ENCODE measurements around the gene CAMTA1. TPM values are rescaled to one million over a fixed set of nuclear protein-coding genes. Genes with fewer than 3 reads are reported as not detected.

The CAMTA1 gene
- total and polyA plus RNA-seq, 12 donors: 123 to 265 (median 142) TPM

DNA sequence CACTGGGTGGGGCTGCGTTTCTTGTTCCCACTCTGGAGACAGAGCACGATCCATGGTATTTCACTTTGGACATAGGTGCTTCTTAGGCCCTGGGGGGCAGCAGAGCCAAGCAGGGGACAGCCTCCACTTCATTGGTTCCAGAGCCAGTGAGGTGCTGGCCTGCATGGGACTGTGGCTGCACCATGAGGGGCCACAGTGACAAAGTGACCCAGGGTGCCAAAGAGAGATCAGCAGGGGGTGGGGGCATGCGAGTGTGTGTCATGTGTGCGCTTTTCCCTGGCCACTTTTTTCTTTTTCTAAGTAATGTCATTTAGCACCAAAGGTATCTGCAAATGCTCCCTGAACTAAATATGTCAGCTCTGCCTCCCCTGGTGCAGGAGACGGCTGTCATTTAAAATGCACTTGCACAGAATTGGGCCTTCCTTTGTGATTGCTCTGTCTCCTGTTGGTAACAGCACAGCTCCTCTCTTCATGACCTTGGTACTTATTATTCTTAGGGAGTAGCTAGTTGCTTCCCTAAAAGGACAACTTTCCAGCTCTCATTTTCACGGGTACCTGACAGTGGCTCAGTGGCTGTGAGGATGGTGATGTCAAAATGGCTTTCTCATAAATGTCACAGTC, 910.4 kb downstream of the CAMTA1 start:
- intact Hi-C loops (cut with DNase I): no loop called here
- ATAC-seq: no peak
- Histone ChIP-seq H3K27ac (no peak overlapping the region), H3K27me3 (no peaks in the 10 kb centered on the region), H3K36me3 (no peaks in the 10 kb centered on the region), H3K4me3 (no peak overlapping the region), H3K4me1 (peaks cover 0 to 9% (median 0%) of the 10 kb centered on the region in 9 donors), H3K9me3 (peaks cover 0 to 15% (median 0%) of the 10 kb centered on the region in 11 donors)
- TF ChIP-seq, protein P1, sequence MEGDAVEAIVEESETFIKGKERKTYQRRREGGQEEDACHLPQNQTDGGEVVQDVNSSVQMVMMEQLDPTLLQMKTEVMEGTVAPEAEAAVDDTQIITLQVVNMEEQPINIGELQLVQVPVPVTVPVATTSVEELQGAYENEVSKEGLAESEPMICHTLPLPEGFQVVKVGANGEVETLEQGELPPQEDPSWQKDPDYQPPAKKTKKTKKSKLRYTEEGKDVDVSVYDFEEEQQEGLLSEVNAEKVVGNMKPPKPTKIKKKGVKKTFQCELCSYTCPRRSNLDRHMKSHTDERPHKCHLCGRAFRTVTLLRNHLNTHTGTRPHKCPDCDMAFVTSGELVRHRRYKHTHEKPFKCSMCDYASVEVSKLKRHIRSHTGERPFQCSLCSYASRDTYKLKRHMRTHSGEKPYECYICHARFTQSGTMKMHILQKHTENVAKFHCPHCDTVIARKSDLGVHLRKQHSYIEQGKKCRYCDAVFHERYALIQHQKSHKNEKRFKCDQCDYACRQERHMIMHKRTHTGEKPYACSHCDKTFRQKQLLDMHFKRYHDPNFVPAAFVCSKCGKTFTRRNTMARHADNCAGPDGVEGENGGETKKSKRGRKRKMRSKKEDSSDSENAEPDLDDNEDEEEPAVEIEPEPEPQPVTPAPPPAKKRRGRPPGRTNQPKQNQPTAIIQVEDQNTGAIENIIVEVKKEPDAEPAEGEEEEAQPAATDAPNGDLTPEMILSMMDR (IDR thresholded peaks at IDR 0.05): no peak
- 58 to 64% methylated on average over 6 of the region's 6 CpGs for WGBS, 2 donors
- DNase-seq: no peak

DNA sequence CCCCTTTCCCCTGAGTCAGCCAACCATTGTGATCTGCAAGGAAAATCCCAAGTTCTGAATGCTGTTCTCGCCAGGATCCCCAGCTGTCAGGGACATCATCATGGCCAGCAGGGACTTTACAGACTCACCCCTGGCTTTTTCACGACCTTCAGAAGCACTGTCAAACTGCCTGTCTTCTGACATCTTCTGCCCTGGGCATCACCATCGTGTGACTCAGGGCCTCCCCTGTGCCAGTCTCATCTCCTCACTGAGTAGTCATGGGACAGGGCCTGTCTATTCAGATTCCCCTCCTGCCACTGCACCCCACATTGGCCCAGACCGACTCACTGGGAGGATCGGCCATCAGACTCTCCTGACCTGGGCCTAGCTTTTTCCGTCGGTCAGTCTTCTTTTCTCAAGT, 913.4 kb downstream of the CAMTA1 start:
- no peak overlapping the region for H3K27ac ChIP-seq
- TF ChIP-seq, protein P1 (IDR thresholded peaks at IDR 0.05): no peak
- peaks cover 0 to 3% (median 0%) of the 10 kb centered on the region in 11 donors for H3K9me3 ChIP-seq
- 82 to 90% methylated on average over 7 of the region's 7 CpGs for WGBS, 2 donors
- H3K36me3 ChIP-seq: no peaks in the 10 kb centered on the region
- H3K4me1 ChIP-seq: peaks cover 0 to 14% (median 0%) of the 10 kb centered on the region in 9 donors
- intact Hi-C loops (cut with DNase I): no loop called here
- no peak overlapping the region for H3K4me3 ChIP-seq
- peaks cover 0 to 26% (median 0%) of the 10 kb centered on the region in 7 donors for H3K27me3 ChIP-seq
- no peak for DNase-seq
- ATAC-seq: no peak

DNA sequence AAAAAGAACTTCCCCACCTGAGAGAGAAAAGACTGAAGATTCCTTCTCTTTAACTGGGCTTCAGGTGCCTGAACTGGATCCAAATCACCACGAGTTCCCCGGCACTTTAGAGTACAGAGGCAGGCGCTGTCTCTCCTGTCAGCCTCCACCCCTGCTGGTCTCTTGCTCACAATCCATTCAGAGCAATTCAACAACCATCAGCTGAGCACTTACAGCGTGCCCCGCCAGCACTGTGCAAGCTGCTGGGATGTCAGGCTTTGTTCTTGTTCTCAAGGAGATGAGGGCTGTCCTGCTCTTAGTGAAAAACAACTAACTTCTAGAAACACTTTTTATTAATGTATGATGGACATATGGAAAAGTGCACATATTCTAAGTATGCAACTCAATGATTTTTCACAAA, 917.1 kb downstream of the CAMTA1 start:
- peaks cover 0 to 54% (median 0%) of the 10 kb centered on the region in 7 donors for H3K27me3 ChIP-seq
- DNase-seq (no peak), ATAC-seq (no peak)
- TF ChIP-seq, protein P1 (IDR thresholded peaks at IDR 0.05): no peak
- intact Hi-C loops (cut with DNase I): no loop called here
- H3K36me3 ChIP-seq: no peaks in the 10 kb centered on the region
- WGBS, 2 donors: 27 to 28% methylated on average over 5 of the region's 5 CpGs
- peaks cover 0 to 16% (median 6%) of the 10 kb centered on the region in 9 donors for H3K4me1 ChIP-seq
- H3K27ac ChIP-seq: no peak overlapping the region
- H3K4me3 ChIP-seq: no peak overlapping the region
- peaks cover 0 to 3% (median 0%) of the 10 kb centered on the region in 11 donors for H3K9me3 ChIP-seq

DNA sequence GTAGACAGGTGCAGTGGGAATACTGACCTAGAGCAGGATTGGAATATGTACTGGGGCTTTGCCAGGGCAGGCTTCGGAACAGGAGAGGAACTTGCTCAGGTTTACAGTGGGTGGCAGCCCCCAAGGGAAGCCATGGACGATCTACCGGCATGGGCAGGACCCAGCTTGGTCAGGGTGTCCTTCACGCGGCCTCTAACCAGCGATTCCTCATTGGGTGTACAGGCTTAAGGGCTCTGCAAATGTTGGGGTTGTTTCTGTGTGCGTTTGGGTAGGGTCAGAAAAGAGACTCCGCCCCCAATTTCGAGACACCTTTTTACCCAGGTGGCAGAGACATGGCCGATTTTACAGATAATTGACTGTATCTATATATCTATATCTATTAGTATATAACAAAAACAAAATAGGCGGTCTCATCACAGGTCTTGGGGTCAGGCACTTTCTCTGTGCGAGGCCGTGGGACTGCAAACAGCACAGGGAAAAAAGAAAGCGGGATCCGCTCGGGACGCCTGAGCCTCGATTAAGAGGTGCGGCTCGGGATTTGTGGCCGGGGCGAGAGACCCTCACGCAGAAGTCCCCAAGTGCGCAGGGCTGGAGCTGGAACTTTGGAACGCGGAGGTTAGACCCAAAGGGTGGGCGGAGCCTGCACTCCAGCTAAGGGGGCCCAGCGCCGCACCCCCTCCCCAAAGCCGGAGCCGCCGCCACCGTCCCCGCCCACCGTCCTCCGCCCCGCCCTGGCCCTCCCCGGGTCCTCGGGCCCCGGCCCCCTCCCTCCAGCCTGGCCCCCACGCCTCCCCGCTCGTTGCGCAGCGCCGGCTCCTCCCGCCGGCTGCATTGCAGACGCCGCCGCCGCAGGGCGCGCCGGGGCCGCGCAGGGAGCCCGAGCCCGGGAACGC, 918.3 kb downstream of the CAMTA1 start:
- intact Hi-C loops (cut with DNase I): no loop called here
- TF ChIP-seq, protein P1 (IDR thresholded peaks at IDR 0.05): no peak
- Histone ChIP-seq H3K9me3 (peaks cover 0 to 3% (median 0%) of the 10 kb centered on the region in 11 donors), H3K27me3 (peaks cover 0 to 63% (median 0%) of the 10 kb centered on the region in 7 donors), H3K36me3 (no peaks in the 10 kb centered on the region), H3K27ac (no peak overlapping the region), H3K4me3 (peak overlapping the region in 9 of 10 donors; percentile 21 to 55 (median 41)), H3K4me1 (peaks cover 0 to 16% (median 6%) of the 10 kb centered on the region in 9 donors)
- no peak for ATAC-seq
- peak in 1 of 2 donors; percentile 28 for DNase-seq
- 9 to 14% methylated on average over 32 to 60 of the region's 60 CpGs for WGBS, 2 donors
